IMR-90 (cell line): ENCODE results near the gene VGLL1. TPM values are rescaled to one million over a fixed set of nuclear protein-coding genes. Genes with fewer than 3 reads are reported as not detected.

ENCODE experiments used
- ATAC-seq: fragments of 200-7000 bp; cut with Tn5 transposase; 2 replicates; pipeline ENCODE4 v1.9.1; 2020; ENCODE audit warnings: low read depth, mild to moderate bottlenecking, moderate library complexity
- BruUV-seq: library from RNA; stranded (reverse); fragments of 400-500 nt; replicated peaks from 2 replicates; lab custom pipeline; 2021; lab: Mats Ljungman, UMichigan
- CTCF ChIA-PET: fragments of 300-600 bp; formaldehyde crosslinking; extraction: SDS; loops from one replicate; lab custom pipeline; 2021; ENCODE audit warnings: antibody characterized with exemption; lab: Yijun Ruan, JAX
- POLR2A ChIA-PET: fragments of 300-600 bp; sonication (Branson Sonifier 250); formaldehyde crosslinking; loops from one replicate; lab custom pipeline; 2022; ENCODE audit warnings: antibody characterized with exemption; ENCODE audit not compliant: unreplicated experiment; lab: Charles Lee
- DNase-seq: peaks from one replicate; pipeline ENCODE4 v3.0.0; 2013
- H2AFZ ChIP-seq: replicated peaks from 2 replicates; pipeline ENCODE3; 2013; ENCODE audit warnings: low read length, mild to moderate bottlenecking; ENCODE audit not compliant: poor library complexity
- H2AK5ac ChIP-seq: 2 replicates; pipeline ENCODE4 v1.6.1; 2013; ENCODE audit warnings: low read depth, low read length, inconsistent platforms
- H2AK9ac ChIP-seq: replicated peaks from 2 replicates; pipeline ENCODE3; 2013; ENCODE audit warnings: mild to moderate bottlenecking, low read depth, low read length, moderate library complexity; ENCODE audit not compliant: poor library complexity
- H2BK120ac ChIP-seq: 2 replicates; pipeline ENCODE4 v1.6.1; 2013; ENCODE audit warnings: low read depth, low read length, inconsistent platforms
- H2BK15ac ChIP-seq: 3 replicates; pipeline ENCODE4 v1.6.1; 2013; ENCODE audit warnings: low read depth, low read length, inconsistent platforms
- H2BK20ac ChIP-seq: 2 replicates; pipeline ENCODE4 v1.6.1; 2013; ENCODE audit warnings: low read depth, mild to moderate bottlenecking, inconsistent platforms, low read length, moderate library complexity
- H2BK5ac ChIP-seq: 2 replicates; pipeline ENCODE4 v1.6.1; 2013; ENCODE audit warnings: mild to moderate bottlenecking, low read depth, low read length, inconsistent platforms; ENCODE audit not compliant: poor library complexity, severe bottlenecking
- H3K14ac ChIP-seq: replicated peaks from 2 replicates; pipeline ENCODE4 v1.6.1; 2013; ENCODE audit warnings: low read depth, low read length, inconsistent platforms
- H3K18ac ChIP-seq: 2 replicates; pipeline ENCODE4 v1.6.1; 2013; ENCODE audit warnings: low read depth, low read length, control low read depth
- H3K23ac ChIP-seq: 2 replicates; pipeline ENCODE4 v1.6.1; 2013; ENCODE audit warnings: low read depth, low read length, inconsistent platforms
- H3K27ac ChIP-seq: 2 replicates; pipeline ENCODE4 v1.5.1; 2013; ENCODE audit warnings: mild to moderate bottlenecking, control low read depth, low read length; ENCODE audit not compliant: insufficient read depth
- H3K27me3 ChIP-seq: 2 replicates; pipeline ENCODE4 v1.6.1; 2013; ENCODE audit warnings: low read length; ENCODE audit not compliant: control insufficient read depth, insufficient read depth
- H3K36me3 ChIP-seq: 2 replicates; pipeline ENCODE4 v1.6.1; 2013; ENCODE audit warnings: low read length, mixed read lengths; ENCODE audit not compliant: control insufficient read depth, insufficient read depth
- H3K4ac ChIP-seq: 2 replicates; pipeline ENCODE4 v1.6.1; 2013; ENCODE audit warnings: low read depth, low read length, inconsistent platforms
- H3K4me1 ChIP-seq: 2 replicates; pipeline ENCODE4 v1.6.1; 2013; ENCODE audit warnings: low read length, mixed read lengths; ENCODE audit not compliant: control insufficient read depth, insufficient read depth
- H3K4me2 ChIP-seq: 2 replicates; pipeline ENCODE4 v1.6.1; 2013; ENCODE audit warnings: low read depth, mild to moderate bottlenecking, control low read depth, low read length, moderate library complexity
- H3K4me3 ChIP-seq: 2 replicates; pipeline ENCODE4 v1.5.1; 2013; ENCODE audit warnings: low read depth, mild to moderate bottlenecking, control low read depth, low read length, moderate library complexity; ENCODE audit not compliant: insufficient read depth
- H3K56ac ChIP-seq: 2 replicates; pipeline ENCODE4 v1.6.1; 2013; ENCODE audit warnings: low read length, inconsistent platforms; ENCODE audit not compliant: insufficient read depth; ENCODE audit errors: extremely low read depth
- H3K79me1 ChIP-seq, 2 experiments: 2 replicates each; pipeline ENCODE4 v1.6.1; 2013; ENCODE audit warnings: low read length in 2 of 2, inconsistent platforms in 1 of 2, low read depth in 1 of 2
- H3K9ac ChIP-seq: 2 replicates; pipeline ENCODE4 v1.6.1; 2013; ENCODE audit warnings: low read depth, low read length, control low read depth
- H3K9me1 ChIP-seq: 2 replicates; pipeline ENCODE4 v1.6.1; 2013; ENCODE audit warnings: low read length, inconsistent platforms; ENCODE audit not compliant: insufficient read depth
- H3K9me3 ChIP-seq: 2 replicates; pipeline ENCODE4 v1.6.1; 2013; ENCODE audit warnings: low read length; ENCODE audit not compliant: control insufficient read depth, insufficient read depth
- H4K20me1 ChIP-seq: 2 replicates; pipeline ENCODE4 v1.6.1; 2013; ENCODE audit warnings: low read length, inconsistent platforms; ENCODE audit not compliant: insufficient read depth
- H4K5ac ChIP-seq: 2 replicates; pipeline ENCODE4 v1.6.1; 2013; ENCODE audit warnings: mild to moderate bottlenecking, low read depth, low read length, control low read depth
- H4K8ac ChIP-seq, 2 experiments: 2 replicates each; pipeline ENCODE4 v1.6.1; 2013; ENCODE audit warnings: low read depth in 2 of 2, low read length in 2 of 2, control low read depth in 1 of 2, inconsistent platforms in 1 of 2
- H4K91ac ChIP-seq: 2 replicates; pipeline ENCODE4 v1.6.1; 2013; ENCODE audit warnings: low read depth, low read length, inconsistent platforms; ENCODE audit not compliant: insufficient read depth
- BHLHE40 ChIP-seq: fragments of 150-350 bp; IDR thresholded peaks from 2 replicates; pipeline ENCODE4 v1.6.1; 2016; ENCODE audit warnings: mild to moderate bottlenecking, low read depth, low read length
- CEBPB ChIP-seq: IDR thresholded peaks from 2 replicates; pipeline ENCODE4 v1.6.1; 2012; ENCODE audit warnings: low read depth, low read length, improper control_type of control experiment
- CHD1 ChIP-seq: IDR thresholded peaks from 2 replicates; pipeline ENCODE4 v1.6.1; 2012; ENCODE audit warnings: low read depth, low read length, improper control_type of control experiment
- MAFK ChIP-seq: IDR thresholded peaks from 2 replicates; pipeline ENCODE4 v1.6.1; 2012; ENCODE audit warnings: low read depth, low read length, improper control_type of control experiment
- MAZ ChIP-seq: IDR thresholded peaks from 2 replicates; pipeline ENCODE4 v1.6.1; 2012; ENCODE audit warnings: low read depth, mild to moderate bottlenecking, low read length, improper control_type of control experiment, moderate library complexity, borderline replicate concordance
- MXI1 ChIP-seq: IDR thresholded peaks from 2 replicates; pipeline ENCODE4 v1.6.1; 2012; ENCODE audit warnings: low read depth, mild to moderate bottlenecking, low read length, moderate library complexity, borderline replicate concordance
- NFE2L2 ChIP-seq: fragments of 150-350 bp; IDR thresholded peaks from 2 replicates; pipeline ENCODE4 v1.6.1; 2016; ENCODE audit warnings: low read depth, mild to moderate bottlenecking, low read length
- POLR2A ChIP-seq: IDR thresholded peaks from 2 replicates; pipeline ENCODE4 v1.6.1; 2012; ENCODE audit warnings: mild to moderate bottlenecking, low read depth, low read length
- RAD21 ChIP-seq: IDR thresholded peaks from 2 replicates; pipeline ENCODE4 v1.6.1; 2012; ENCODE audit warnings: low read length, improper control_type of control experiment
- RCOR1 ChIP-seq: IDR thresholded peaks from 2 replicates; pipeline ENCODE4 v1.6.1; 2012; ENCODE audit warnings: mild to moderate bottlenecking, low read length, improper control_type of control experiment; ENCODE audit not compliant: insufficient replicate concordance
- RFX5 ChIP-seq: IDR thresholded peaks from 2 replicates; pipeline ENCODE4 v1.8.0; 2012; ENCODE audit warnings: low read depth, mild to moderate bottlenecking, low read length, moderate library complexity
- SMC3 ChIP-seq: fragments of 150-350 bp; IDR thresholded peaks from 2 replicates; pipeline ENCODE4 v1.6.1; 2016; ENCODE audit warnings: low read depth, mild to moderate bottlenecking, antibody characterized with exemption, low read length, moderate library complexity
- WGBS, 2 experiments: methylation state at CpG; one replicate each; pipeline versions ENCODE4 v1.1.5 to v1.1.7; 2013; ENCODE audit warnings: missing lambda C conversion rate in 2 of 2; ENCODE audit not compliant: insufficient read length in 1 of 2; ENCODE audit errors: extremely low coverage in 2 of 2; 5-methylcytosine and 5-hydroxymethylcytosine counted together
- dilution Hi-C: fragments of 300-500 bp; cut with HindIII; formaldehyde crosslinking; loops from one replicate; pipeline ENCODE4 v1.14.3; 2018; ENCODE audit warnings: low sequenced_read_pairs; ENCODE audit not compliant: unreplicated experiment
- in situ Hi-C: fragments of 300-500 bp; cut with MboI; formaldehyde crosslinking; loops from 3 replicates; pipeline ENCODE4 v1.14.3; 2019; ENCODE audit warnings: low sequenced_read_pairs, inconsistent platforms, mixed read lengths
- intact Hi-C: fragments of 100-400 bp; cut with micrococcal nuclease; formaldehyde crosslinking; loops from 2 replicates; pipeline ENCODE4 v1.10.0; 2022
- polyA plus RNA-seq, 3 experiments: library from polyadenylated mRNA; depleted of rRNA; stranded (reverse); fragments of >200 nt; gene quantifications; 2 replicates each; pipeline ENCODE4 v1.2.3, GENCODE V29; 2012; ENCODE audit warnings: low replicate concordance in 1 of 3
- total RNA-seq: library from RNA; depleted of rRNA; stranded (reverse); fragments of >200 nt; gene quantifications from 2 replicates; pipeline ENCODE4 v1.2.3, GENCODE V29; 2012
- TF ChIP-seq, protein P1 (sequence below): fragments of 150-350 bp; IDR thresholded peaks from 2 replicates; pipeline ENCODE4 v1.6.1; 2017; ENCODE audit warnings: mild to moderate bottlenecking, antibody characterized with exemption, low read length, low read depth
- TF ChIP-seq, protein P2 (sequence below): conservative IDR thresholded peaks from 2 replicates; pipeline ENCODE4 v1.5.1; 2012; ENCODE audit warnings: mild to moderate bottlenecking, low read depth, low read length, improper control_type of control experiment
- TF ChIP-seq, protein P3 (sequence below): fragments of 150-350 bp; IDR thresholded peaks from 2 replicates; pipeline ENCODE4 v1.6.1; 2016; ENCODE audit warnings: low read depth, mild to moderate bottlenecking, low read length, moderate library complexity, borderline replicate concordance

The VGLL1 gene
- total and polyA plus RNA-seq, 2 of the 4 experiments (the other 2 are of a cell fraction) = not detected

GRCh38 chrX:136542281-136542680, 10.3 kb downstream of the VGLL1 start:
- Histone ChIP-seq H2AFZ (no peak overlapping the region), H3K4me2 (no peak overlapping the region), H3K27me3 (peaks cover 8% of the 10 kb centered on the region), H2BK20ac (no peak overlapping the region), H2BK15ac (no peak overlapping the region), H4K91ac (no peak overlapping the region), H3K9me3 (no peaks in the 10 kb centered on the region), H3K4me3 (no peak overlapping the region), H2AK9ac (no peak overlapping the region), H4K5ac (no peak overlapping the region), H3K9ac (no peak overlapping the region), H3K27ac (no peak overlapping the region), H3K9me1 (no peaks in the 10 kb centered on the region), H3K14ac (no peak overlapping the region), H4K20me1 (no peaks in the 10 kb centered on the region), H3K23ac (no peak overlapping the region), H3K79me1 (no peaks in the 10 kb centered on the region), H3K56ac (no peak overlapping the region), H2AK5ac (no peak overlapping the region), H3K36me3 (no peaks in the 10 kb centered on the region), H2BK5ac (no peak overlapping the region), H2BK120ac (no peak overlapping the region), H3K4me1 (no peaks in the 10 kb centered on the region), H4K8ac (no peak overlapping the region), H3K4ac (no peak overlapping the region), H3K18ac (no peak overlapping the region)
- dilution Hi-C loops = no loop called here
- no peak for DNase-seq
- ATAC-seq = no peak
- ChIA-PET CTCF (interaction anchor here (0.7 kb wide), 1 partner anchor 233 kb away, joined by 4 read pairs; no protein-coding TSS in a partner anchor), POLR2A (no interaction called here)
- no CpG with 5 or more reads among the region's 7 CpGs for WGBS, 2 experiments
- TF ChIP-seq CHD1 (no peak), MAFK (no peak), BHLHE40 (no peak), RCOR1 (no peak), MAZ (no peak), POLR2A (no peak), MXI1 (no peak), RFX5 (no peak), NFE2L2 (no peak), RAD21 (no peak), SMC3 (no peak), CEBPB (no peak)
- TF ChIP-seq, protein P1, sequence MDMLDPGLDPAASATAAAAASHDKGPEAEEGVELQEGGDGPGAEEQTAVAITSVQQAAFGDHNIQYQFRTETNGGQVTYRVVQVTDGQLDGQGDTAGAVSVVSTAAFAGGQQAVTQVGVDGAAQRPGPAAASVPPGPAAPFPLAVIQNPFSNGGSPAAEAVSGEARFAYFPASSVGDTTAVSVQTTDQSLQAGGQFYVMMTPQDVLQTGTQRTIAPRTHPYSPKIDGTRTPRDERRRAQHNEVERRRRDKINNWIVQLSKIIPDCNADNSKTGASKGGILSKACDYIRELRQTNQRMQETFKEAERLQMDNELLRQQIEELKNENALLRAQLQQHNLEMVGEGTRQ = no peak
- TF ChIP-seq, protein P2, sequence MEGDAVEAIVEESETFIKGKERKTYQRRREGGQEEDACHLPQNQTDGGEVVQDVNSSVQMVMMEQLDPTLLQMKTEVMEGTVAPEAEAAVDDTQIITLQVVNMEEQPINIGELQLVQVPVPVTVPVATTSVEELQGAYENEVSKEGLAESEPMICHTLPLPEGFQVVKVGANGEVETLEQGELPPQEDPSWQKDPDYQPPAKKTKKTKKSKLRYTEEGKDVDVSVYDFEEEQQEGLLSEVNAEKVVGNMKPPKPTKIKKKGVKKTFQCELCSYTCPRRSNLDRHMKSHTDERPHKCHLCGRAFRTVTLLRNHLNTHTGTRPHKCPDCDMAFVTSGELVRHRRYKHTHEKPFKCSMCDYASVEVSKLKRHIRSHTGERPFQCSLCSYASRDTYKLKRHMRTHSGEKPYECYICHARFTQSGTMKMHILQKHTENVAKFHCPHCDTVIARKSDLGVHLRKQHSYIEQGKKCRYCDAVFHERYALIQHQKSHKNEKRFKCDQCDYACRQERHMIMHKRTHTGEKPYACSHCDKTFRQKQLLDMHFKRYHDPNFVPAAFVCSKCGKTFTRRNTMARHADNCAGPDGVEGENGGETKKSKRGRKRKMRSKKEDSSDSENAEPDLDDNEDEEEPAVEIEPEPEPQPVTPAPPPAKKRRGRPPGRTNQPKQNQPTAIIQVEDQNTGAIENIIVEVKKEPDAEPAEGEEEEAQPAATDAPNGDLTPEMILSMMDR = no peak
- TF ChIP-seq, protein P3, sequence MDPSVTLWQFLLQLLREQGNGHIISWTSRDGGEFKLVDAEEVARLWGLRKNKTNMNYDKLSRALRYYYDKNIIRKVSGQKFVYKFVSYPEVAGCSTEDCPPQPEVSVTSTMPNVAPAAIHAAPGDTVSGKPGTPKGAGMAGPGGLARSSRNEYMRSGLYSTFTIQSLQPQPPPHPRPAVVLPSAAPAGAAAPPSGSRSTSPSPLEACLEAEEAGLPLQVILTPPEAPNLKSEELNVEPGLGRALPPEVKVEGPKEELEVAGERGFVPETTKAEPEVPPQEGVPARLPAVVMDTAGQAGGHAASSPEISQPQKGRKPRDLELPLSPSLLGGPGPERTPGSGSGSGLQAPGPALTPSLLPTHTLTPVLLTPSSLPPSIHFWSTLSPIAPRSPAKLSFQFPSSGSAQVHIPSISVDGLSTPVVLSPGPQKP = no peak
- intact Hi-C loops = no loop called here
- BruUV-seq = no TSS peak
- in situ Hi-C loops = no loop called here
